HG03280 (cell line): ENCODE measurements around the gene PEMT.

Experiments used
- ATAC-seq: cut with Tn5 transposase; IDR thresholded peaks from one replicate; pipeline ENCODE4 v1.9.1; 2021; ENCODE audit warnings: mild to moderate bottlenecking, moderate library complexity; ENCODE audit not compliant: unreplicated experiment

The PEMT gene

GRCh38 chr17:17537311-17538099 lies 54.0 kb downstream of the PEMT start:
- no peak for ATAC-seq

DNA sequence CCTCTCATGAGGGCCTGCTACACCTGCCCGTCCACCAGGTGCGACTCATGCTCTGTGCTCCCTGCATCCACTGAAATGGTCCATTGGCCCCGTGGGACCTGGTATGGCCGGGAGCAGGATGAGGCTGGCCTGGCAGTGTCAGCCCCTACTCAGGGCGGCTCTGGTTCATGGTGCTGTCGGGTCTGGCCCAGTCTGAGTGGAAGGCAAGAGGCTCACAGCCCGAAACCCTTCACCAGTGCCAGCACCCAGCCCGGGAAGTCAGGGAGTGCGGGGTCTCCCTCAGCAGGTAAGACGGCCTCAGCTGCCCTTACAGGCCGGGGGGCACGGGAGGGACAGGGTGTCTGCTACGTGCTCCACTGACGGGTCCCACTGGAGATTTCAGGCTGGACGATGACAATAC lies 54.8 kb downstream of the PEMT start:
- no peak for ATAC-seq

DNA sequence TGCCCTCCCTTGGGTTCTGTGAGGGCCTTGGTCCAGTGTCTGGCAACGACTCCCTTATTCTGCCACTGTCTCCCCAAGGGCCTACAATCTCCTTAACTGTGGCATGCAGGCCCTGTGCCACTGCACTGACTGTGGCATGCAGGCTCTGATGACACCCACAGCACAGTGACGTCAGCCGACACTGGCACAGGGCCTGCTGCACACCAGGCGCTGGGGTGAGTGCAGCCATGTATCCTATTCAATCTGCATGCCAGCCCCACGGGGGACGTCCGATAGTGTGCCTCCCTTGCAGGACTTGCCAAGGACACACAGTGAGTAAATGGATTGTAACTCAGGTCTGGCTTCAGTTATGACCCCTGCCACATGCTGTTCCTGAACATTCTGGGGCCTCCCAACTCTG lies 55.6 kb downstream of the PEMT start:
- no peak for ATAC-seq

DNA sequence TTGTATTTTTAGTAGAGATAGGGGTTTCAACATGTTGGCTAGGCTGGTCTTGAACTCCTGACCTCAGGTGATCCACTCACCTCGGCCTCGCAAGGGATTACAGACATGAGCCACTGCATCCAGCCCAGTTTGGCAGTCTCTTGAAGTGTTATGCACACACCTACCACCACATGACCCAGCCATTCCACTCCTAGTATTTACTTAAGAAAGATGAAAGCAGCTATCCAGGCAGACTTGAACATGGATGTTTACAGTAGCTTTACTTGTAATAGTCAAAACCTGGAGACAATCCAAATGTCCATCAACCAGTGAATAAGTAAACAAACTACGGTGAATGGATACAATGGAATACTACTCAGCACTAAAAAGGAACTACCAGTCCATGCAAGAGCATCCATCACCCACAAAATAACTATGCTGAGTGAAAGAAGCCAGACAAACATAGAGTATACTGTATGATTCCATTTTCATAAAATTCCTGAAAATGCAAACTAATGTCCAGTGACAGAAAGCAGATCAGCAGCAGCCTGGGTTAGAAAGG lies 57.5 kb downstream of the PEMT start:
- ATAC-seq = no peak

- ATAC-seq = no peak
These were observed 58.5 kb downstream of the PEMT start for GRCh38 chr17:17532991-17533390.

- ATAC-seq = no peak
These were observed 60.4 kb downstream of the PEMT start for GRCh38 chr17:17531156-17531555.

DNA sequence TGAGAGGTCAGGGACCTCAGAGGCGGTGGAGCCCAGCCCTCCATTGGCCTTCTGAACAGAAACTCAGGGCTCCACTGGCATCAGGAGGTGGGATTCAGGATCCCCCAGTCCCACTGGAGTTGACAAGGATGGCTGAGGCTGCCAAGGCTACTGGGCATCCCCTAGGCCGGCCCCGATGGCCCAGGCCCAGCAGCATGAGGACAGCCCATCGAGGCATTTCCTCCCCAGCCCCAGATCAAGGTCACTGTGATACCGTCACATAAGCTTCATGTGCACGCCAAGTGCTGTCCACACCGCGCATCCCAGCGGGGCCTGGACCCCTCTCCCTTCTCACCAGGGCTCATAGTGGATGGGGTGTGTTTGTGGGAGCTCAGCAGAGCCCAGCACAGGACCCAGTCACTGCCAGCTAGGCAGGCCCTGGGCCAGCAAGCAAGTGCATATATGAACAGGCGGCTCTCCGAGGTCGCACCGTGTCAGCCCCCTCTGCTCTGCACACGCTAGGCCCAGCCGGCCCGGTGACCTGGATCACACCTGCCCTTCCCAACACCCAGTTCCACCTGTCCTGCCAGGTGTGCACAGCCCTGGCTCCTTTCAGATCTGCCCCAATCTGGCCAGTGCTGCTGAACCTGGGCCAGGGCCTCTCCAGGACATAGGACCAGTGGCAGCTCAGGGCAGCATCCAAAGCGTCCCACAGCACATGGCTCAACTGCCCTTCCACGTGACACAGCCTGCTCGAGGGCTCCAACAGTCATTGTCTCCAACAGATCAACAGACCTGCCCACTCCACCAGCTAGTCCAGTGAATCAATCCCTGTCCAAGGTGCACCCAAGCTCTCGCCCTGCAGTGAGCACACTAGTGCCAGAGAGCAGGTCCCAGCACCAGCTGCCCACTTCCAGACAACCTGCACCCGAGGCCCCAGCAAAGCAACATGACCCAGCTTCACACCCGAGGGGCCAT lies 62.5 kb downstream of the PEMT start:
- no peak for ATAC-seq

DNA sequence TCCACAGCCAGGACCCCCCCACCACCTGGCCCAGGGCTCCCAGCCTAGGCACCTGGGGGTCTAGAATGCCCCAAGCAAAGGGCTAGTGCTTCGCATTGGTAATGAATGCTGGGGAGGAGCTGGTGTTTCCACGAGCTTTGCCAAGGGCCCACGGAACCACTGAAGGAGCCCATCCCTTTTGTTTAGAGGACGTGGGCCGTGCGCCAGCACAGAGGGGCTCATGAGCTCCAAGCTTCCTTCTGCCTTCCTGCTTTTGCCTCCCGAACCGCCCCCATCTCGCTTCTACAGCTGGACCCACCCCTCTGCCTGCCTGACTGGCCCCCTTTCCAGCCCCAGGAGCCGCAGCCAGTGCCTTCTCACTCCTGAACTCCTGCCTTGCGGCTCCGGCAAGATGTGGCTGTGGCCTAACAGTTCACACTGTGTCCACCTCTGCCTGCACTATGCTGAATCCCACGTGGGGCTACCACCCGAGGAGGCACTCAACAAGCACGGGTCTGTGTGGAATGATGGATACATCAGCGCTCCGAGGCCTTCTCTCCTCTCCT lies 63.5 kb downstream of the PEMT start:
- ATAC-seq = no peak

GRCh38 chr17:17527534-17527933 lies 64.0 kb downstream of the PEMT start:
- ATAC-seq = no peak

DNA sequence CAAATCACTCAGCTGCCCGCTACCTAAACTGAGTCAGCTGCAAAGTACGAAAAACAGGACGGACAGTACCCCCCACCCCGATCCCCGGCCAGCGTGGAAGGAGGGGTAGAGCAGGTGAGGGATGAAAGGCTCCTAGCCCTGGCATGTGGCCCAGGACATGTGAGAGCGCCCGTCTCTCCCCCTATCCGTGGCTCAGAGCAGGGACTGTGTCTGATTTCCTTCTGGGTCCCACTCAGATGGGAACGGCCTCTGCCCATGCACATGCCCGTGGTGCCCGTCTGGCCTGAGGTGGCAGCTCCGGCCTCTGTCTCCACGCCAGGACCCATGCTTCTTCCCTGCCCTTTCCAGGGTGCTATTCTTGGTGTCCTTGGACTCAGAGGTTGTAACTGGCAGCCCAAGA lies 65.1 kb downstream of the PEMT start:
- ATAC-seq = no peak

- no peak for ATAC-seq
These were observed 65.6 kb downstream of the PEMT start for GRCh38 chr17:17525956-17526355.

DNA sequence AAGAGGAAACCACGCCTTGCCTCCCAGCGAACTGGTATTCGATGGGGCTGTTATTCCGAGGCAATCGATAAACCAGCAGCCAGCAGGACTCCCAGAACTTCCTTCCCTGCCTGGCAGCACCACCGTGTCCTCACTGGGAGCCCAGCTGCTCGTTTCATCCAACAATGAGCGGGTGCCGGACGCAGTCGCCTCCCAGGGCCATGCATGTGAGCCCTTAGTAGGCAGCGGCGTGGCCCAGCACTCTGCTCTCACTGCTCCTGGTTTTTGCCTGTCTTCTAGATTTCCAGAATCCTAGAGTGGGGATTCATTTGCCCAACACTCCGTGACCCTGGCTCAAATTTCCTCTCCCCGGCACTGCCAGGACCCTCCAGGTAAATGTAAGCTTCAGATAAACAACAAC lies 66.2 kb downstream of the PEMT start:
- no peak for ATAC-seq

GRCh38 chr17:17523731-17524490 lies 67.6 kb downstream of the PEMT start:
- ATAC-seq = no peak

- ATAC-seq = no peak
These were observed 68.3 kb downstream of the PEMT start for GRCh38 chr17:17523001-17523730.

GRCh38 chr17:17520599-17521232 lies 70.8 kb downstream of the PEMT start:
- ATAC-seq = no peak

DNA sequence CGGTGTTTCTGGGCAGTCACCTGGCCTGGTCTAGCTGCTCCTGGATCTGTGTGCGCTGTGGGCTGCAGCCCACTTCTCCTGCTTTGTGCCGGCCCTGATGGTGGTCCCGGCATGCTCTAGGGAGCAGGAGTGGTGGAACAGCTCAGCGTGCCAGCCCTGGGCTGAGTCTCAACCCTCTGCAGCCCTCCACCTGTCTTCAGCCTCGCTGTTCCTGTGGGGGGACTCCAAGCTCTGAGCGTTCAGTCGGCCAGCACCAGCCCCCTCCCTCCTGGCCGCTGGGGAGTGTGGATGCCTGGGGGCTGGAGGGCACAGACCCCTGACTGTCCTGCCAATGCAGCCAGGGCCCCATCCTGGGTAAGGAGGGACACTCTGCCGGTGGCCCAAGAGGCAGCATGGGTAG lies 71.6 kb downstream of the PEMT start:
- ATAC-seq = no peak

DNA sequence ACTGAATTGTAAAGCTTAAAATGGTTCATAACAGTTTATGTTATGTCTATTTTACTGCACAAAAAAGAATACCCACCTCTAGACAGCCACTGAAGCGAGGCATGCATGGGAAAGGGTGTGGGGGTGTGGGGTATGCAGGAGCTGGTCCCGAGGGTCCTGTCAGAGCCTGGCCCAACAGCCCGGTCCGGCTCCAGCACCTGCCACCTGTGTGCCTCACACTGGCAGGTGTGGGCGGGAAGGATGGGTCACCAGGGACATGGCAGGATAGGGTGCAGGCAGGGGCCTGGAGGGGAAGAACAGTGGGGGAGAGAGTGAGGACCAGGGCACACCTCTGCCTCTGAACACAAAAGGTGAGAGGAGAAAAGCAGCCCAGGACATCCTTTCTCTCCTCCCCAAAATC lies 72.6 kb downstream of the PEMT start:
- ATAC-seq = no peak

GRCh38 chr17:17518014-17518413 lies 73.5 kb downstream of the PEMT start:
- no peak for ATAC-seq

DNA sequence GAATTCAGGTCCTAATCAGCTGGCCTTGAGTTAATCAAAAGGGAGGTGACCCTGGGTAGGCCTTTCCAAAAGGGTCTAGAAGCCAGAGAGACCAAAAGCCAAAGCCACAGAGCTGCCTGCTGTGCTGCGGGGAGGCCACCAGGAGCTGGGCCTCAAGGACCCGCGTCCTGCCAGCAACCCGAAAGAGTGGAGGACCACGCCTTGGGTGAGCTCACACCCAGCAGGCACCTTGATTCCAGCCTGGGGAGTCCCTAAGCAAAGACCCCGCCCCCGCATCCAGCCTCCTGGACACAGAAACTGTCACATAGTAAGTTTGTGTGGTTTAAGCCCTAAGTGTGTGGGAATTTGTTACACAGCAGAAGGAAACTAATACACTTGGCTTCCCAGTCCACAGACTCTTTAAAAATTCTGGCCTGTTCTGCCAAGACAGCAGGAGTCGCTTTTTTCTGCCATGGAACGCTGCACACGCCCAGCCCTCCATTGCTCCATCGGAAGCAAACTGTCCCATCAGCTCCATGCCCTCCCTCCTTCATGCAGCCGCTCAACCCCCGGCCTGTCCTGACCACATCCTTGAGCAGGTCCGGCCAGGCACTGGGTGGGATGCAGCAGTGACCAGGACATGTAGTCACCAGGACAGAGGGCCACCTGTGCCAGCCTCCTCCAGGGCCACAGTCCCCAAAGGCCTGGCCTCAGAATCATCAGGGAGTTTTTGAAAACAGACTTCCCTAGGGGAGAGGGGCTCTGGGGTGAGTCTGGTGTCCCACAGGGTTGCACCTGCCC lies 74.4 kb downstream of the PEMT start:
- no peak for ATAC-seq
